ENCODE measurements around the gene MCRIP2. TPM values are rescaled to one million over a fixed set of nuclear protein-coding genes. Genes with fewer than 3 reads are reported as not detected.
A peak's percentile ranks its signal among the peaks of the same experiment; 100 is the strongest.

The MCRIP2 gene
- total and polyA plus RNA-seq, 11 donors, result 52.3 to 321 (median 97.0) TPM

DNA sequence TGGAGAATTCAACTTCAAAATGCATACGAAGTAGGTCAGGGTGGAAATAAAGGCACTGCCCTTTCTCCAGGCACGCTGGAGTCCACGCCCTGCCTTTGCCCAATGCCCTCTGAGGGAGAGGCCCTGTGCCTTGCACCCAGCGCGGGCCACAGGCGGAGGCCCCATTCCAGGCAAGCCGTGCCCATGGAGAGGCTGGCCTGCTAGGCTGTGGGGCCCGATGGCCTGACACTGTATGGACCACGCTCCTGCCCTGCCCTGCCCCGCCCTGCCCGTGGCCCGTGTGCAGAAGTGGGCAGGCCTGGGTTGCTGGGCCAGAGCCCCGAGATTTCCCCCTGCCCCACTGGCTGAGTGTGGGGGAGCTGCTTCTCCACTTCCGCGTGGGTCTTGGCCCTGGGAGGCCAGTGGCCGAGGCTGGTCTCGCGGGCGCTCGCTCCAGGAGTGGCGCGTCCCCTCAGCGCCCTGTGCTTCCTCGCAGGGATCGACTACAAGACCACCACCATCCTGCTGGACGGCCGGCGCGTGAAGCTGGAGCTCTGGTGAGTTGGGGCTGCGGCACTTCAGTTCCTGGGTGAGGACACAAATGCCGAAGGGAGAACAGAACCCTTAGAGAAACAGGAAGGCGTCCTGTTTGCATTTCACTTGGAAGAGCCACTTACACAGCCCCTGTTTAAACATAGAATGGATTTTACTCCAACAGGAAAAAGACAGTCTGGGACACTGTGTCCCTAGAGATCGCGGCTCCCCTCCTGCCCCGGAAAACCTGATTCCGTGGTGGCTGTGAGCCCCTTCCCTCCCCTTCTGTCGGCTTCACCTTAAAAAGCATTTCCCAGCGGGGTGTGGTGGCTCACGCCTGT is 24.7 kb upstream of the MCRIP2 start:
- DNase-seq, result no peak
- 92 to 95% (median 94%) methylated on average over 23 to 39 of the region's 39 CpGs for WGBS, 4 donors

GRCh38 chr16:617855-618254 is 23.8 kb upstream of the MCRIP2 start:
- DNase-seq (no peak), ATAC-seq (no peak)
- H3K9me3 ChIP-seq, result no peaks in the 10 kb centered on the region
- peaks cover 0 to 10% (median 4%) of the 10 kb centered on the region in 9 donors for H3K36me3 ChIP-seq
- WGBS, 4 donors, result 88 to 93% (median 91%) methylated on average over 14 to 16 of the region's 16 CpGs
- no peaks in the 10 kb centered on the region for H3K4me1 ChIP-seq
- no peak overlapping the region for H3K27ac ChIP-seq
- intact Hi-C loops (cut with DNase I), result no loop called here
- TF ChIP-seq POLR2A (IDR thresholded peaks at IDR 0.05), result no peak
- no peak for TF ChIP-seq CTCF (IDR thresholded peaks at IDR 0.05)
- no peak overlapping the region for H3K4me3 ChIP-seq
- no peaks in the 10 kb centered on the region for H3K27me3 ChIP-seq

More for the DNA sequence above, 24.7 kb upstream of the MCRIP2 start:
- no peak for TF ChIP-seq CTCF (IDR thresholded peaks at IDR 0.05)
- TF ChIP-seq POLR2A (IDR thresholded peaks at IDR 0.05), result no peak
- H3K9me3 ChIP-seq, result no peaks in the 10 kb centered on the region
- no peak overlapping the region for H3K4me3 ChIP-seq
- H3K4me1 ChIP-seq, result no peaks in the 10 kb centered on the region
- intact Hi-C loops (cut with DNase I), result no loop called here
- ATAC-seq, result peak in 1 of 4 donors; percentile 48
- no peaks in the 10 kb centered on the region for H3K27me3 ChIP-seq
- H3K27ac ChIP-seq, result no peak overlapping the region
- peaks cover 0 to 10% (median 4%) of the 10 kb centered on the region in 9 donors for H3K36me3 ChIP-seq

- H3K27ac ChIP-seq, result no peak overlapping the region
- no peak for DNase-seq
- peaks cover 0 to 10% (median 4%) of the 10 kb centered on the region in 9 donors for H3K36me3 ChIP-seq
- intact Hi-C loops (cut with DNase I), result no loop called here
- TF ChIP-seq POLR2A (IDR thresholded peaks at IDR 0.05) (no peak), CTCF (IDR thresholded peaks at IDR 0.05) (no peak)
- H3K27me3 ChIP-seq, result no peaks in the 10 kb centered on the region
- ATAC-seq, result no peak
- H3K4me3 ChIP-seq, result no peak overlapping the region
- WGBS, 4 donors, result 89 to 95% (median 91%) methylated on average over 10 to 20 of the region's 20 CpGs
- H3K9me3 ChIP-seq, result no peaks in the 10 kb centered on the region
- no peaks in the 10 kb centered on the region for H3K4me1 ChIP-seq
These were observed 22.0 kb upstream of the MCRIP2 start for GRCh38 chr16:619476-620100.
